Activated CD4-positive, alpha-beta T cell treated with anti-CD3 and anti-CD28 coated beads, Interleukin-2, amount 10 ng/mL, durations not matched to agents 7 days and 5 days (primary cell): Measurements from ENCODE around the gene R3HDM2. TPM values are rescaled to one million over a fixed set of nuclear protein-coding genes. Genes with fewer than 3 reads are reported as not detected.
"Not testable (repeated sequence)": the region's sequence is repeated elsewhere in the genome, so short reads cannot be mapped to it uniquely, and the experiment has no call there.

Experiments used
- CTCF ChIA-PET: fragments of 350-600 bp; sonication (Branson Sonifier 250); formaldehyde crosslinking; loops from one replicate; lab custom pipeline; 2021; ENCODE audit warnings: antibody characterized with exemption; lab: Charles Lee
- POLR2A ChIA-PET: fragments of 350-600 bp; sonication (Branson Sonifier 250); formaldehyde crosslinking; loops from one replicate; lab custom pipeline; 2021; ENCODE audit warnings: antibody characterized with exemption; lab: Charles Lee
- DNase-seq: peaks from one replicate; pipeline ENCODE4 v3.0.0-alpha.2; 2020
- H3K27ac Mint-ChIP-seq: one replicate; pipeline ENCODE4 v1.8.0; 2021; ENCODE audit warnings: mild to moderate bottlenecking, moderate library complexity, mixed read lengths
- H3K27me3 Mint-ChIP-seq: one replicate; pipeline ENCODE4 v1.8.0; 2021; ENCODE audit warnings: mixed read lengths
- H3K36me3 Mint-ChIP-seq: one replicate; pipeline ENCODE4 v1.8.0; 2021; ENCODE audit warnings: low read depth, mixed read lengths
- H3K4me1 Mint-ChIP-seq: one replicate; pipeline ENCODE4 v1.8.0; 2021; ENCODE audit warnings: mixed read lengths
- H3K4me3 Mint-ChIP-seq: one replicate; pipeline ENCODE4 v1.8.0; 2021; ENCODE audit warnings: mild to moderate bottlenecking, moderate library complexity, mixed read lengths
- H3K9me3 Mint-ChIP-seq: one replicate; pipeline ENCODE4 v1.8.0; 2021; ENCODE audit warnings: mixed read lengths
- total RNA-seq, 2 experiments: library from RNA; stranded (reverse); gene quantifications; one replicate each; pipeline ENCODE4 v1.2.3, GENCODE V29; 2021

R3HDM2 gene
- total RNA-seq, 2 experiments from 2014 or later = 71.6 to 74.5 TPM

GRCh38 chr12:57399718-57400463, 31.0 kb downstream of the R3HDM2 start:
- H3K36me3 Mint-ChIP-seq, H3K27me3 Mint-ChIP-seq, H3K4me1 Mint-ChIP-seq, H3K4me3 Mint-ChIP-seq, H3K9me3 Mint-ChIP-seq, DNase-seq, POLR2A ChIA-PET, H3K27ac Mint-ChIP-seq: not testable (repeated sequence)
- CTCF ChIA-PET = interaction anchor here (1.3 kb wide), 1 partner anchor 10 kb away, joined by 3 read pairs; no protein-coding TSS in a partner anchor

- ChIA-PET POLR2A (no interaction called here), CTCF (interaction anchor here (1.4 kb wide), 1 partner anchor 10 kb away, joined by 3 read pairs; no protein-coding TSS in a partner anchor)
- DNase-seq = no peak
- no peak overlapping the region for H3K4me3 Mint-ChIP-seq
- H3K9me3 Mint-ChIP-seq = no peaks in the 10 kb centered on the region
- no peak overlapping the region for H3K27ac Mint-ChIP-seq
- peaks cover 1% of the 10 kb centered on the region for H3K4me1 Mint-ChIP-seq
- no peaks in the 10 kb centered on the region for H3K27me3 Mint-ChIP-seq
- H3K36me3 Mint-ChIP-seq = peaks cover 21% of the 10 kb centered on the region
These were observed 33.4 kb downstream of the R3HDM2 start for GRCh38 chr12:57397441-57397840.

GRCh38 chr12:57395121-57395520, 35.7 kb downstream of the R3HDM2 start:
- ChIA-PET POLR2A (no interaction called here), CTCF (no interaction called here)
- Mint-ChIP-seq H3K4me3 (no peak overlapping the region), H3K27me3 (no peaks in the 10 kb centered on the region), H3K27ac (no peak overlapping the region), H3K9me3 (no peaks in the 10 kb centered on the region), H3K4me1 (peaks cover 1% of the 10 kb centered on the region), H3K36me3 (peaks cover 26% of the 10 kb centered on the region)
- DNase-seq = no peak

- H3K27me3 Mint-ChIP-seq = no peaks in the 10 kb centered on the region
- DNase-seq = no peak
- H3K4me3 Mint-ChIP-seq = no peak overlapping the region
- no peaks in the 10 kb centered on the region for H3K9me3 Mint-ChIP-seq
- H3K36me3 Mint-ChIP-seq = peaks cover 33% of the 10 kb centered on the region
- POLR2A ChIA-PET = no interaction called here
- H3K27ac Mint-ChIP-seq = no peak overlapping the region
- CTCF ChIA-PET = interaction anchor here (0.5 kb wide), 1 partner anchor 124 kb away, joined by 3 read pairs; no protein-coding TSS in a partner anchor
- no peaks in the 10 kb centered on the region for H3K4me1 Mint-ChIP-seq
These were observed 40.7 kb downstream of the R3HDM2 start for GRCh38 chr12:57390174-57390573.

- no peak for DNase-seq
- ChIA-PET POLR2A (no interaction called here), CTCF (interaction anchor here (0.7 kb wide), 1 partner anchor 111 kb away, joined by 3 read pairs; no protein-coding TSS in a partner anchor)
- no peak overlapping the region for H3K27ac Mint-ChIP-seq
- no peaks in the 10 kb centered on the region for H3K4me1 Mint-ChIP-seq
- no peak overlapping the region for H3K4me3 Mint-ChIP-seq
- peaks cover 28% of the 10 kb centered on the region for H3K36me3 Mint-ChIP-seq
- no peaks in the 10 kb centered on the region for H3K27me3 Mint-ChIP-seq
- H3K9me3 Mint-ChIP-seq = no peaks in the 10 kb centered on the region
These were observed 41.8 kb downstream of the R3HDM2 start for GRCh38 chr12:57389033-57389432.

GRCh38 chr12:57388425-57388824, 42.4 kb downstream of the R3HDM2 start:
- Mint-ChIP-seq H3K4me1 (no peaks in the 10 kb centered on the region), H3K4me3 (no peak overlapping the region), H3K36me3 (peaks cover 23% of the 10 kb centered on the region), H3K27me3 (no peaks in the 10 kb centered on the region), H3K9me3 (no peaks in the 10 kb centered on the region), H3K27ac (no peak overlapping the region)
- ChIA-PET POLR2A (no interaction called here), CTCF (interaction anchor here (0.7 kb wide), 1 partner anchor 110 kb away, joined by 3 read pairs; no protein-coding TSS in a partner anchor)
- DNase-seq = no peak

GRCh38 chr12:57386187-57386720, 44.6 kb downstream of the R3HDM2 start:
- Mint-ChIP-seq H3K36me3 (peaks cover 16% of the 10 kb centered on the region), H3K4me3 (no peak overlapping the region), H3K27ac (no peak overlapping the region), H3K4me1 (no peaks in the 10 kb centered on the region), H3K27me3 (no peaks in the 10 kb centered on the region), H3K9me3 (no peaks in the 10 kb centered on the region)
- DNase-seq = no peak
- ChIA-PET POLR2A (no interaction called here), CTCF (interaction anchor here (1.0 kb wide), 1 partner anchor 24 kb away, joined by 3 read pairs; no protein-coding TSS in a partner anchor)

- Mint-ChIP-seq H3K36me3 (peaks cover 18% of the 10 kb centered on the region), H3K27me3 (no peaks in the 10 kb centered on the region), H3K27ac (no peak overlapping the region), H3K9me3 (no peaks in the 10 kb centered on the region), H3K4me3 (no peak overlapping the region), H3K4me1 (no peaks in the 10 kb centered on the region)
- ChIA-PET POLR2A (no interaction called here), CTCF (no interaction called here)
- no peak for DNase-seq
These were observed 45.3 kb downstream of the R3HDM2 start for GRCh38 chr12:57385586-57385985.

- Mint-ChIP-seq H3K27ac (no peak overlapping the region), H3K36me3 (peaks cover 15% of the 10 kb centered on the region)
- CTCF ChIA-PET = interaction anchor here (0.5 kb wide), 1 partner anchor 48 kb away, joined by 3 read pairs; no protein-coding TSS in a partner anchor
These were observed 46.4 kb downstream of the R3HDM2 start for GRCh38 chr12:57384478-57384877.

GRCh38 chr12:57381693-57382220, 49.1 kb downstream of the R3HDM2 start:
- H3K9me3 Mint-ChIP-seq = no peaks in the 10 kb centered on the region
- no peaks in the 10 kb centered on the region for H3K27me3 Mint-ChIP-seq
- peaks cover 8% of the 10 kb centered on the region for H3K4me1 Mint-ChIP-seq
- H3K27ac Mint-ChIP-seq = no peak overlapping the region
- H3K36me3 Mint-ChIP-seq = peaks cover 15% of the 10 kb centered on the region
- CTCF ChIA-PET = interaction anchor here (0.7 kb wide), 1 partner anchor 1467 kb away, joined by 3 read pairs; no protein-coding TSS in a partner anchor
- H3K4me3 Mint-ChIP-seq = no peak overlapping the region
- DNase-seq = no peak
- POLR2A ChIA-PET = no interaction called here

More at GRCh38 chr12:57384478-57384877, 46.4 kb downstream of the R3HDM2 start:
- POLR2A ChIA-PET = interaction anchor here (0.7 kb wide), 1 partner anchor 18 kb away, joined by 4 read pairs; no protein-coding TSS in a partner anchor
- H3K4me1 Mint-ChIP-seq = peaks cover 2% of the 10 kb centered on the region
- H3K27me3 Mint-ChIP-seq = no peaks in the 10 kb centered on the region
- DNase-seq = no peak
- no peak overlapping the region for H3K4me3 Mint-ChIP-seq
- no peaks in the 10 kb centered on the region for H3K9me3 Mint-ChIP-seq

- ChIA-PET CTCF (interaction anchor here (0.9 kb wide), 1 partner anchor 12 kb away, joined by 4 read pairs; no protein-coding TSS in a partner anchor), POLR2A (no interaction called here)
- H3K27ac Mint-ChIP-seq = no peak overlapping the region
- no peak overlapping the region for H3K4me3 Mint-ChIP-seq
- H3K9me3 Mint-ChIP-seq = no peaks in the 10 kb centered on the region
- peaks cover 8% of the 10 kb centered on the region for H3K4me1 Mint-ChIP-seq
- H3K36me3 Mint-ChIP-seq = peaks cover 14% of the 10 kb centered on the region
- DNase-seq = no peak
- H3K27me3 Mint-ChIP-seq = no peaks in the 10 kb centered on the region
These were observed 50.5 kb downstream of the R3HDM2 start for GRCh38 chr12:57380300-57380699.

GRCh38 chr12:57377103-57377840, 53.6 kb downstream of the R3HDM2 start:
- DNase-seq = no peak
- peaks cover 8% of the 10 kb centered on the region for H3K4me1 Mint-ChIP-seq
- H3K9me3 Mint-ChIP-seq = no peaks in the 10 kb centered on the region
- POLR2A ChIA-PET = no interaction called here
- peaks cover 17% of the 10 kb centered on the region for H3K36me3 Mint-ChIP-seq
- CTCF ChIA-PET = interaction anchor here (1.3 kb wide), 1 partner anchor 10 kb away, joined by 5 read pairs; no protein-coding TSS in a partner anchor
- H3K27me3 Mint-ChIP-seq = no peaks in the 10 kb centered on the region
- no peak overlapping the region for H3K27ac Mint-ChIP-seq
- H3K4me3 Mint-ChIP-seq = no peak overlapping the region
